Lung (tissue), 12 donors: ENCODE measurements around the gene TXLNG. TPM values are rescaled to one million over a fixed set of nuclear protein-coding genes. Genes with fewer than 3 reads are reported as not detected.

ENCODE experiments used
- ATAC-seq: fragments of 200-7000 bp; cut with Tn5 transposase; one replicate; pipeline ENCODE4 v1.9.1; 2020; ENCODE audit warnings: moderate number of reproducible peaks; ENCODE audit not compliant: insufficient read depth, low FRiP score
- DNase-seq, 3 donors: peaks; one replicate each; pipeline ENCODE4 v3.0.0-alpha.2; 2013 to 2017
- H3K27ac ChIP-seq, 2 donors: one replicate each; pipeline ENCODE4 v1.5.1; 2013; ENCODE audit warnings: mild to moderate bottlenecking in 2 of 2, moderate library complexity in 2 of 2, control low read depth in 1 of 2, inconsistent platforms in 1 of 2, low read depth in 1 of 2, low read length in 1 of 2
- H3K27me3 ChIP-seq, 3 donors: one replicate each; pipeline ENCODE4 v1.5.1; 2013; ENCODE audit warnings: low read length in 2 of 3; ENCODE audit not compliant: control insufficient read depth in 3 of 3, insufficient read depth in 3 of 3
- H3K36me3 ChIP-seq, 4 donors: one replicate each; pipeline ENCODE4 v1.5.1; 2013; ENCODE audit warnings: low read length in 4 of 4, mild to moderate bottlenecking in 1 of 4, moderate library complexity in 1 of 4; ENCODE audit not compliant: control insufficient read depth in 4 of 4, insufficient read depth in 4 of 4
- H3K4me1 ChIP-seq, 5 donors: one replicate each; pipeline ENCODE4 v1.5.1; 2013; ENCODE audit warnings: low read length in 5 of 5, mild to moderate bottlenecking in 2 of 5, moderate library complexity in 1 of 5; ENCODE audit not compliant: control insufficient read depth in 5 of 5, insufficient read depth in 5 of 5
- H3K4me3 ChIP-seq: one replicate; pipeline ENCODE4 v1.5.1; 2013; ENCODE audit warnings: mild to moderate bottlenecking, control low read depth, moderate library complexity
- H3K9ac ChIP-seq, 2 donors: one replicate each; pipeline ENCODE4 v1.5.1; 2013; ENCODE audit warnings: low read length in 2 of 2, control low read depth in 1 of 2; ENCODE audit not compliant: insufficient read depth in 1 of 2
- H3K9me3 ChIP-seq, 4 donors: one replicate each; pipeline ENCODE4 v1.5.1; 2013; ENCODE audit warnings: low read length in 3 of 4, mild to moderate bottlenecking in 1 of 4, moderate library complexity in 1 of 4; ENCODE audit not compliant: control insufficient read depth in 4 of 4, insufficient read depth in 3 of 4
- CTCF ChIP-seq: IDR thresholded peaks from 2 replicates; pipeline ENCODE4 v1.5.1; 2012; ENCODE audit warnings: mild to moderate bottlenecking; ENCODE audit errors: control extremely low read depth, extremely low read depth
- whole genome bisulfite sequencing, 2 donors: extraction: QIAGEN DNeasy Blood & Tissue Kit; methylation state at CpG; one replicate each; pipeline ENCODE4 v1.1.7; 2013; 5-methylcytosine and 5-hydroxymethylcytosine counted together
- polyA plus RNA-seq, 2 donors: library from polyadenylated mRNA; stranded (reverse); fragments of 200-250 nt; gene quantifications; one replicate each; pipeline ENCODE4 v1.2.1, GENCODE V29; 2013
- total RNA-seq, 2 donors: library from RNA; depleted of rRNA in 1 of 2; stranded (reverse); fragments of >200 nt in 1 of 2; gene quantifications; one replicate each; pipeline ENCODE4 v1.2.1, GENCODE V29; 2014 to 2021
- donor health status: control.
- donor health status: control.
- donor health status: Bipolar disorder and iron deficiency.
- donor health status: healthy.
- donor health status: DM: yes; HTN: yes; CAD: no.

TXLNG gene
- total and polyA plus RNA-seq, 4 donors: 7.5 to 15.4 (median 9.6) TPM

GRCh38 chrX:16785247-16786138 is 773 bp upstream of the TXLNG start:
- peaks cover 0 to 11% (median 4%) of the 10 kb centered on the region in 3 donors for H3K27me3 ChIP-seq
- H3K9ac ChIP-seq: peak overlapping the region in 1 of 2 donors; percentile 84
- ATAC-seq (no peak), DNase-seq (peak in 1 of 3 donors; percentile 16)
- no peaks in the 10 kb centered on the region for H3K9me3 ChIP-seq
- H3K36me3 ChIP-seq: no peaks in the 10 kb centered on the region
- no peak for TF ChIP-seq CTCF
- H3K4me1 ChIP-seq: peaks cover 0 to 7% (median 0%) of the 10 kb centered on the region in 5 donors
- peak overlapping the region; percentile 47 for H3K4me3 ChIP-seq
- 13 to 16% methylated on average over 36 to 39 of the region's 39 CpGs for WGBS, 2 donors
- no peak overlapping the region for H3K27ac ChIP-seq

- ATAC-seq (peak; percentile 28), DNase-seq (peak in 2 of 3 donors; percentile 4 to 16)
- Histone ChIP-seq H3K27me3 (peaks cover 0 to 10% (median 4%) of the 10 kb centered on the region in 3 donors), H3K4me3 (peak overlapping the region; percentile 73), H3K4me1 (peaks cover 0 to 7% (median 0%) of the 10 kb centered on the region in 5 donors), H3K36me3 (peaks cover 0 to 2% (median 0%) of the 10 kb centered on the region in 4 donors), H3K27ac (peak overlapping the region; percentile 65 to 95), H3K9me3 (no peaks in the 10 kb centered on the region), H3K9ac (peak overlapping the region in 1 of 2 donors; percentile 42)
- 4 to 7% methylated on average over 15 to 72 of the region's 73 CpGs for WGBS, 2 donors
- no peak for TF ChIP-seq CTCF
Measured at GRCh38 chrX:16786791-16787735, 797 bp downstream of the TXLNG start.

DNA sequence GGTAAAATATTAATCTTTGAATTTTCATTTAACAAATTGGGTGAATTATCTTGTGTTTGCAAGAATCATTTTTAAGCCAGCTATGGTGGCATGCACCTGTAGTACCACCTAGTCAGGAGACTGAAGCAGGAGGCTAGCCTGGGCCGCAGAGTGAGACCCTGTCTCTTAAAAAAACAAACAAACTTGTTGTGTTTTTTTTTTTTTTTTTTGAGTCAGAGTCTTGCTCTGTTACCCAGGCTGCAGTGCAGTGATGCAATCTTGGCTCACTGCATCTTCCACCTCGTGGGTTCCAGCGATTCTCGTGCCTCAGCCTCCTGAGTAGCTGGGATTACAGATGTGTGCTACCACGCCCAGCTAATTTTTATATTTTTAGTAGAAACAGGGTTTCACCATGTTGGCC is 2.2 kb downstream of the TXLNG start:
- H3K4me1 ChIP-seq: peaks cover 0 to 7% (median 0%) of the 10 kb centered on the region in 5 donors
- peaks cover 0 to 10% (median 4%) of the 10 kb centered on the region in 3 donors for H3K27me3 ChIP-seq
- ATAC-seq: no peak
- no peak overlapping the region for H3K27ac ChIP-seq
- no peak for TF ChIP-seq CTCF
- DNase-seq: no peak
- no peak overlapping the region for H3K4me3 ChIP-seq
- no peaks in the 10 kb centered on the region for H3K9me3 ChIP-seq
- no peak overlapping the region for H3K9ac ChIP-seq
- WGBS, 2 donors: 58 to 70% methylated on average over 5 of the region's 5 CpGs
- peaks cover 0 to 2% (median 0%) of the 10 kb centered on the region in 4 donors for H3K36me3 ChIP-seq
